GM23338 (cell line): ENCODE measurements around the gene PHOX2A.

ENCODE experiments used
- EZH2 ChIP-seq: fragments of 200-600 bp; sonication (generic); IDR thresholded peaks from one replicate; pipeline ENCODE4 v1.8.0; 2017; ENCODE audit warnings: antibody characterized with exemption, mild to moderate bottlenecking, low read depth; ENCODE audit not compliant: unreplicated experiment
- EZH2phosphoT487 ChIP-seq: fragments of 200-600 bp; sonication (generic); IDR thresholded peaks from one replicate; pipeline ENCODE4 v1.8.1; 2018; ENCODE audit warnings: antibody characterized with exemption; ENCODE audit not compliant: unreplicated experiment
- JUNB ChIP-seq: IDR thresholded peaks from one replicate; pipeline ENCODE4 v1.6.1; 2016; ENCODE audit warnings: antibody characterized with exemption; ENCODE audit not compliant: unreplicated experiment
- POLR2AphosphoS5 ChIP-seq: IDR thresholded peaks from 2 replicates; pipeline ENCODE4 v1.6.1; 2016; ENCODE audit warnings: antibody characterized with exemption, low read depth
- TF ChIP-seq, protein P1 (sequence below), 2 experiments: fragments of 200-600 bp in 1 of 2; sonication (generic) in 1 of 2; conservative IDR thresholded peaks; 2 replicates each; pipeline versions ENCODE4 v1.5.1 to v1.6.1; 2016 to 2017; ENCODE audit warnings: antibody characterized with exemption in 2 of 2, low read depth in 2 of 2, mild to moderate bottlenecking in 2 of 2, moderate library complexity in 1 of 2
- TF ChIP-seq, protein P2 (sequence below): IDR thresholded peaks from one replicate; pipeline ENCODE4 v1.6.1; 2018; ENCODE audit warnings: antibody characterized with exemption; ENCODE audit not compliant: unreplicated experiment

DNA sequence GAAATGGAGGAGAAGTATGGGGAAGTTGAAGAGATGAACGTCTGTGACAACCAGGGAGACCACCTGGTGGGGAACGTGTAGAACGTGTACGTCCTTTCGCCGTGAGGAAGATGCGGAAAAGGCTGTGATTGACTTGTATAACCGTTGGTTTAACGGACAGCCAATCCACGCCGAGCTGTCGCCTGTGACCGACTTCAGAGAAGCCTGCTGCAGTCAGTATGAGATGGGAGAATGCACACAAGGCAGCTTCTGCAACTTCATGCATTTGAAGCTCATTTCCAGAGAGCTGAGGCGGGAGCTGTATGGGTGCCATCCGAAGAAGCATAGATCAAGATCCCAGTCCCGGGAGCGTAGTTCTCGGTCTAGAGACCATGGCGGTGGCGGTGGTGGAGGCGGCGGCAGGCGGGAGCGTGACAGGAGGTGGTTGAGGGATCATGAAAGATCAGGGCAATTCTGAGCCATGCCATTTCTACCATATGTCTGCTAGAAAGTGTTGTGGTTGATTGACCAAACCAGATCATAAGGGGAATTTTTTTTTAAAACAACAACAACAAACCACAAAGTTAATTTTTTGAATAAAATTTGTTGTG, 36.8 kb upstream of the PHOX2A start:
- TF ChIP-seq, protein P1, sequence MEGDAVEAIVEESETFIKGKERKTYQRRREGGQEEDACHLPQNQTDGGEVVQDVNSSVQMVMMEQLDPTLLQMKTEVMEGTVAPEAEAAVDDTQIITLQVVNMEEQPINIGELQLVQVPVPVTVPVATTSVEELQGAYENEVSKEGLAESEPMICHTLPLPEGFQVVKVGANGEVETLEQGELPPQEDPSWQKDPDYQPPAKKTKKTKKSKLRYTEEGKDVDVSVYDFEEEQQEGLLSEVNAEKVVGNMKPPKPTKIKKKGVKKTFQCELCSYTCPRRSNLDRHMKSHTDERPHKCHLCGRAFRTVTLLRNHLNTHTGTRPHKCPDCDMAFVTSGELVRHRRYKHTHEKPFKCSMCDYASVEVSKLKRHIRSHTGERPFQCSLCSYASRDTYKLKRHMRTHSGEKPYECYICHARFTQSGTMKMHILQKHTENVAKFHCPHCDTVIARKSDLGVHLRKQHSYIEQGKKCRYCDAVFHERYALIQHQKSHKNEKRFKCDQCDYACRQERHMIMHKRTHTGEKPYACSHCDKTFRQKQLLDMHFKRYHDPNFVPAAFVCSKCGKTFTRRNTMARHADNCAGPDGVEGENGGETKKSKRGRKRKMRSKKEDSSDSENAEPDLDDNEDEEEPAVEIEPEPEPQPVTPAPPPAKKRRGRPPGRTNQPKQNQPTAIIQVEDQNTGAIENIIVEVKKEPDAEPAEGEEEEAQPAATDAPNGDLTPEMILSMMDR (conservative IDR thresholded peaks at IDR 0.05; ENCODE audit: low read depth in 2 of 2), result no peak
- TF ChIP-seq, protein P2, sequence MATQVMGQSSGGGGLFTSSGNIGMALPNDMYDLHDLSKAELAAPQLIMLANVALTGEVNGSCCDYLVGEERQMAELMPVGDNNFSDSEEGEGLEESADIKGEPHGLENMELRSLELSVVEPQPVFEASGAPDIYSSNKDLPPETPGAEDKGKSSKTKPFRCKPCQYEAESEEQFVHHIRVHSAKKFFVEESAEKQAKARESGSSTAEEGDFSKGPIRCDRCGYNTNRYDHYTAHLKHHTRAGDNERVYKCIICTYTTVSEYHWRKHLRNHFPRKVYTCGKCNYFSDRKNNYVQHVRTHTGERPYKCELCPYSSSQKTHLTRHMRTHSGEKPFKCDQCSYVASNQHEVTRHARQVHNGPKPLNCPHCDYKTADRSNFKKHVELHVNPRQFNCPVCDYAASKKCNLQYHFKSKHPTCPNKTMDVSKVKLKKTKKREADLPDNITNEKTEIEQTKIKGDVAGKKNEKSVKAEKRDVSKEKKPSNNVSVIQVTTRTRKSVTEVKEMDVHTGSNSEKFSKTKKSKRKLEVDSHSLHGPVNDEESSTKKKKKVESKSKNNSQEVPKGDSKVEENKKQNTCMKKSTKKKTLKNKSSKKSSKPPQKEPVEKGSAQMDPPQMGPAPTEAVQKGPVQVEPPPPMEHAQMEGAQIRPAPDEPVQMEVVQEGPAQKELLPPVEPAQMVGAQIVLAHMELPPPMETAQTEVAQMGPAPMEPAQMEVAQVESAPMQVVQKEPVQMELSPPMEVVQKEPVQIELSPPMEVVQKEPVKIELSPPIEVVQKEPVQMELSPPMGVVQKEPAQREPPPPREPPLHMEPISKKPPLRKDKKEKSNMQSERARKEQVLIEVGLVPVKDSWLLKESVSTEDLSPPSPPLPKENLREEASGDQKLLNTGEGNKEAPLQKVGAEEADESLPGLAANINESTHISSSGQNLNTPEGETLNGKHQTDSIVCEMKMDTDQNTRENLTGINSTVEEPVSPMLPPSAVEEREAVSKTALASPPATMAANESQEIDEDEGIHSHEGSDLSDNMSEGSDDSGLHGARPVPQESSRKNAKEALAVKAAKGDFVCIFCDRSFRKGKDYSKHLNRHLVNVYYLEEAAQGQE, result no peak
- no peak for TF ChIP-seq EZH2
- TF ChIP-seq EZH2phosphoT487, result no peak
- TF ChIP-seq POLR2AphosphoS5, result no peak
- TF ChIP-seq JUNB, result no peak
